Left renal pelvis (tissue), 4 donors: Measurements from ENCODE around the gene LGALS1. TPM values are rescaled to one million over a fixed set of nuclear protein-coding genes. Genes with fewer than 3 reads are reported as not detected.
"Not testable (repeated sequence)": the region's sequence is repeated elsewhere in the genome, so short reads cannot be mapped to it uniquely, and the experiment has no call there.

Experiments used
- DNase-seq, 4 donors: peaks; one replicate each; pipeline ENCODE4 v3.0.0-alpha.2; 2013; ENCODE audit warnings: low read depth in 4 of 4, low spot score in 3 of 4
- polyA plus RNA-seq, 4 donors: library from polyadenylated mRNA; unstranded; fragments of 120-200 nt; gene quantifications; one replicate each; pipeline ENCODE4 v1.2.1, GENCODE V29; 2013; ENCODE audit not compliant: insufficient read length in 4 of 4

LGALS1 gene
- polyA plus RNA-seq, 4 donors: 391 to 1,057 (median 412) TPM

GRCh38 chr22:37638391-37639069, 36.9 kb upstream of the LGALS1 start:
- DNase-seq: no peak

DNA sequence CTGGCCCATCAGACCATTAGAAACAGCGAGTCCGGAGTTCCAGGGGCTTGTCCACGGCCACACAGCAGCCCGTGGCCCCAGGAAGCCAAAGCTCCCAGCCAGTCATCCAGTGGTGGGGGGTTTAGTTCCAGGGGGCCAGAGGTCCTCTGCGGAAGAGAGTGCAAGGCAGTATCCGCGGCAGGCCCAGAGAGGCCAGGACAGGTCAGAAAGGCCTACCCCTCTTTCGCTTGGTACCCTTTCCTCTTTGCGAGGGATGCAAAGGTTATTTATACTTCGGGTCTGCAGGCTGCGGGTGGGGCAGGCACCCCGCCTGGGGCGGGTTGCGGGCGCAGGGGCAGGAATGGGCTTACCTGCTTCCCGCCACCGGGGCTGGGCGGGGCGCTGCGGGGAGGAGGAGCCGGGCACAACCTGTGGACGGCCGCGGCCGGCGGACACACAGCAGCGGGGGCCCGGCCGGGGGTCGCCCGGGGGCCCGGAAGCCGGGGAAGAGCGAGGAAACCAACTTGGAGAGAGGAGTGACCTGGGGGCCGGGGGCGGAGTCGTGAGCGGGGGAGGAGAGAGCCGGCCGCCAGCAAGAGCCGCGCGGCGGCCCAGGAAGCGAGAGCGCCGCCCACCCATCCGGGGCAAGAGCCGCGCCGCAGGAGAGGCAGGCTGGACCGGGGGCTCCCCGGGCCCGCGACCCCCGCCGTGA, 36.2 kb upstream of the LGALS1 start, which contains the start of gene SH3BP1:
Gene SH3BP1 (plus strand): TSS at position 600 of the 691 bp plus-strand sequence. CDS start 119 bp downstream, outside the sequence.
- peak in 1 of 4 donors; percentile 46 for DNase-seq

GRCh38 chr22:37639771-37640590, 35.5 kb upstream of the LGALS1 start:
- no peak for DNase-seq

- no peak for DNase-seq
Measured at GRCh38 chr22:37640591-37641560, 34.6 kb upstream of the LGALS1 start.

DNA sequence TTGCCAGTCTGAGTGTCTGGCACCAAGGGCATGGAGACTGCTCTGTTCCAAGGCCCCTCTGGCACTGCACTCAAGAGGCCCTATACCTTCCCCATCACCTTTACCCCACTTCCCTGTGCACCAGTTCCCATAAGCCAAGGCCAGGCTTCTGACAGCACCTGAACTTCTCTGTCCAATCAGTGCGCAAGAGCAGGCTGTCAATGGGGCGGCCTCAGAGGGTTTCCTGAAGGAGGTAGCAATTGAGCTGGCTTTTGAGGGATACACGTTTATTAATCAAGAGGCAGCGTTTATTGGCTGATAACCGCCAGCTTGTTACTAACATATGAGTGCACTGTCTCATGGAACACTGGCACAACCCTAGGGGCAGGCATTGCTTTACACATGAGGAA, 33.9 kb upstream of the LGALS1 start:
- DNase-seq: no peak

DNA sequence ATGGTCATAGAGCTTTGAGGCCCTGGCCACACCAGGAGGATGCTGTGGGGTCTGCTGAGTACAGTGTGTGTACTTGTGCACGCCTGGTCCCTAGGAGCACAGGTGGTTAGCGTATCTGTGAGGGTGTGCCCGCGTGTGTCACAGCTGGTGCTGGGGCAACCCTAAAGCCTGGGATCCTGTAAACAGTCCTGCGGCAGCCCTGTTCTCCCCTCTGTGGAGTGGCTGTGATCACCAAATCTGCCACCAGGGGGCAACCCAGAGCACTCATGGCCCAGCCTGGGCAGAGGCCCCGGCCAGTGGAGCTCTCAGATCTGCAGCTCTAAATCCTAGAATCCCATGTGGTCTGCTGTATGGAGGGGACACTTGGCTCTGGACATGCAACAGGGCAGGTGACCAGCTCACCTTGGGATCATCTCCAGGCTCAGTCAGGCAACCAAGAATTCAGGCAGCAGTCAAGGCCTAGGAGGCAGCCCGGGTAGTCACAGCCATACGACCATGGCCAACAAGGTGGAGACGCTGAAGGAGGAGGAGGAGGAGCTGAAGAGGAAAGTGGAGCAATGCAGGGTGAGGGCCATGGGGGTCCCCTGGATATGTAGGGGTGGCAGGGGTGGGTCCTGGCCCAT, 32.1 kb upstream of the LGALS1 start:
- DNase-seq: peak in 1 of 4 donors; percentile 65

DNA sequence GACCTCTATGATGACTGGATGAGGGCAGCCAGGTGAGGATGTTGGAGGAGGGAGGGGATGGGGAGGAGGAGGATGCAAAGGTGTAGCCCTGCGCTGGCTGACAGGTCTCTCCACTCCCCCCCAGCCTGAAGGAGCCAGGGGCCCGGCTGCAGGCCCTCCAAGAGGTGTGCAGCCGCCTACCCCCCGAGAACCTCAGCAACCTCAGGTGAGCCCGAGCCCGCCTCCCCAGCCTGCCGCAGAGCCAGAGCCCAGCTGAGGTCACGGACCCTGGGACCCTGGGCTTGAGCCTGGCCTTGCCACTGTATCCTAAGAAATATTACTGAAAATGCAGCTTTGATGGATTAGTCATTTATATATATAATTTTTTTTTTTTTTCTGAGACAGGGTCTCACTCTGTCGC, 28.1 kb upstream of the LGALS1 start:
- no peak for DNase-seq

DNA sequence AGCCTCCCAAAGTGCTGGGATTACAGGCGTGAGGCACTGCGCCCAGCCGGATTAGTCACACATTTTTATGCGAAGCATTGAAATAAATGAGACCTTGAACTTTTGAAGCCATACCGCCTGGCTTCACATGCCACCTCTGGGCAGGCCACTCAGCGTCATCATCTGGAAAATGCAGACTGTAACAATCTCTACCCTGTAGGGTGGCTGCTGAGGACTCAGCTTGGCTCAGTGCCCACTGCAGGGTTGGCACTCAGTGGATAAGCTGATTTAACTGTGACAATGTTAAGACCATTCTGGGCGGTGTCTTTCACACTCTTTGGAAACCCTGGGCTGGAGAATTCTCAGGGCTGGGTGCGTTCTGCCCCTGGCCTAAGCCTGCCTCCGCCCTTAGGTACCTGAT, 27.5 kb upstream of the LGALS1 start:
- DNase-seq: no peak

DNA sequence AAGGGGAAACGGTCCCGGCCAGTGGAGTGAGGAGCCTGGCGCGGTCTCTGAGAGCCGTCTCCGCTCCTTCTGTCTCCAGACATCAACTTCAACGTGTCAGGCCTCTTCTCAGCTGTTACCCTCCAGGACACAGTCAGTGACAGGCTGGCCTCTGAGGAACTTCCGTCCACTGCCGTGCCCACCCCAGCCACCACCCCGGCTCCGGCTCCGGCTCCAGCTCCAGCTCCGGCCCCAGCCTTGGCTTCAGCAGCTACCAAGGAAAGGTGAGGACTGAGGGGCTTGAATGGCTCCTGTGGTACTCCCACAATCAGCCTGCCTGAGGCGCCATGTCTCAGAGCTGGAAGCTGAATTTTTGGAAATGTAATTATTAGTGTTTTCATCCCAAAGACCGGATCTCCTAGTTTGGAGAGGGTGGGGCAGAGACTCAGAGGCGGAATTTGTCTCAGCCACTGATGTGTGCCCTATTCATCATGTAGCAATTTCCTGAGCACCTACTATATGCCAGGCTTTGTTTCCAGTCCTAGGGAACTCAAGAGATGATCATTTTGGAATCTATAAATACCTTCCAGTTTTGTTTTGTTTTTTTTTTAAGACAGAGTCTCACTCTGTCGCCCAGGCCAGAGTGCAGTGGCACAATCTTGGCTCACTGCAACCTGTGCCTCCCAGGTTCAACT, 24.8 kb upstream of the LGALS1 start:
- no peak for DNase-seq

DNA sequence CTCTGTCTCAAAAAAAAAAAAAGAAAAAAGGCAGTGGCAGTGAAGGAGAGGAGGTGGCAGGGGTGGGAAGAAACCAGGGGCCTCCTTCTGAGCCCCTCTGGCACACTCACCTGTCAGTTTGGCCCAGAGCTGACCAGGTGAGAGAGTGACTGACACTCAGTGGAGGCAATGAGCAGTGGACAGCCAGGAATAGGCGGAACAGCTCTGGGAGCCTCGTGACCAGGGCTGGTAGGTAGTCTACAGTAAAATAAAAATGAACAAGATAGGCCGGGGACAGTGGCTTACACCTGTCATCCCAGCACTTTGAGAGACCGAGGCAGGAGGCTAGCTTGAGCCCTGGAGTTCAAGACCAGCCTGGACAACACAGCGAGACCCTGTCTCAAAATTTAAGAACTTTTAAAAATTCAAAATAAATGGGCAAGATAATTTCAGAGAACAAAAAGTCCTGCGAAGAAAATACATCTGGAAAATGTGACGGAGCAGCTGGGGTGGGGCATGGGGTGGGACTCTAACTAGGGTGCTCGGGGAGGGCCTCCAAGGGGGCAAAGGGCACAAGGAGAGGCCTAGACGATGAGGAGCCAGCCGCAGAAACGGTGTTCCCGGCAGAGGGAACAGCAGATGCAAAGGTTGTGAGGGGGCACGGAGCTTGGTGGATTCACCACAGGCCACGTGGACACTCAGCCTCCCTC, 20.7 kb upstream of the LGALS1 start:
- no peak for DNase-seq

- DNase-seq: no peak
Measured at GRCh38 chr22:37655252-37655563, 20.2 kb upstream of the LGALS1 start.

GRCh38 chr22:37656583-37656982, 18.9 kb upstream of the LGALS1 start:
- DNase-seq: not testable (repeated sequence)

DNA sequence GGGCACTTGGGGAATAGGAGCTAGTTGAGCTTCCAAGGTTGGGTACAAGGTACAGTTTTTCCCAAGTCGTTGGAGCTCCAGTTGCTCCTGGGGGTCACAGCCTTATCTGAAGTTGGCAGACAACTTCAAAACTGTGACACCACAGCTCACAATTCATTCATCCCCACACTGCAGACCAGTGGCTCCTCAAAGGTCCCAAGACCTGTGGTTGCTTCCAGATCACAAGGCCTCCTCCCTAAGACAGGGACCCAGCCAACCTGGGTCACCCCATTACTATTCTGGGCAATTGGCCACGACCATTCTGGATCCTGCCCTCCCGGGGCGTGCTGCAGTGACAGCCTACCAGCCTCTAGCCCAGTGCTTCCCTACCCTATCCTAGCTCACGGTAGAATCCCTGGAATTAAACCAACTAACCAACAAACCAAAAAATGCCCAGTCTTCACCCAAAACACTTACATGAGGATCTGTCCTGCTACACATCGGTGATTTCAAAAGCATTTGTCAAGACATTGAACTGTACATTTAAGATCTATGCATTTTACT, 17.8 kb upstream of the LGALS1 start:
- no peak for DNase-seq

- DNase-seq: peak; percentile 98 to 100 (median 99)
Measured at GRCh38 chr22:37658133-37659065, 17.0 kb upstream of the LGALS1 start, which contains the start of gene PDXP. PDXP (plus strand) TSS chr22:37658723; CDS start chr22:37658783, 60 bp downstream.

DNA sequence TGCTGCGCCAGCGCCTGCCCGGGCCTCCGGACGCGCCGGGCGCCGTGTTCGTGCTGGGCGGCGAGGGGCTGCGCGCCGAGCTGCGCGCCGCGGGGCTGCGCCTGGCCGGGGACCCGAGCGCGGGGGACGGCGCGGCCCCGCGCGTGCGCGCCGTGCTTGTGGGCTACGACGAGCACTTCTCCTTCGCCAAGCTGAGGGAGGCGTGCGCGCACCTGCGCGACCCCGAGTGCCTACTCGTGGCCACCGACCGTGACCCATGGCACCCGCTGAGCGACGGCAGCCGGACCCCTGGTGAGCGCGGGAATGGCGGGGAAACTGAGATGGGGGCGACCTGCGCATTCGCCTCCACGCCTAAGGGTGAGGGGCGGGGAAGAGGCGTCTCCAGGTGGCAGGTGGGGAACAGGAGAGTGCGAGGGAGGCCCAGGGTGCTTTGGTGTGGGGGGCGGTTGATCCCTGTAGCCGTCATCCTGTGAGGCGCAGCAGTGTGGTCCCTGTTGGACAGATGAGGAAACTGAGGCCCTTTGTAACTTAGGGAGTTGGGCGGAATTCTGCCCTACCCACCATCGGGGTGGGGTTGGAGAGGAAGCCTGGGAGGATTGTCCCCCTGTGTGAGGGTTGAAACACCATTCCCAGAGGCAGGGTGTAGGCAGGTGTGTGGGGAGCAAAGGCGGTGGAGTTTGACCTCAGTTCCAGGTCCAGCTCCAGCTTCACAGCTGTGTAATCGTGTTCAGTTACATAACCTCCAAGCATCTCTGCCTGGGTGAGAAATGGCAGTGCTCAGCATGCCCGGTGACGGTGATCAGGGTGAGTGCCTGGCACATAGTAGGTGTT, 16.2 kb upstream of the LGALS1 start:
- no peak for DNase-seq
